Measurements from ENCODE around the gene RPP14.

RPP14 gene

GRCh38 chr3:58292866-58293265 is 13.2 kb upstream of the RPP14 start:
- no peak for DNase-seq

GRCh38 chr3:58293516-58293915 is 12.5 kb upstream of the RPP14 start:
- DNase-seq = no peak

- DNase-seq = no peak
Observed at GRCh38 chr3:58296269-58296668, 9.8 kb upstream of the RPP14 start.

GRCh38 chr3:58296843-58297242 is 9.2 kb upstream of the RPP14 start:
- DNase-seq = no peak

- no peak for DNase-seq
Observed at GRCh38 chr3:58298190-58298589, 7.9 kb upstream of the RPP14 start.

GRCh38 chr3:58299075-58299474 is 7.0 kb upstream of the RPP14 start:
- DNase-seq = no peak

GRCh38 chr3:58299839-58300516 is 6.1 kb upstream of the RPP14 start:
- DNase-seq = no peak

GRCh38 chr3:58307639-58308215 is 1.7 kb downstream of the RPP14 start:
- DNase-seq = no peak

- no peak for DNase-seq
Observed at GRCh38 chr3:58308728-58309127, 2.7 kb downstream of the RPP14 start.

- no peak for DNase-seq
Observed at GRCh38 chr3:58317811-58318210, 11.8 kb downstream of the RPP14 start.

- DNase-seq = no peak
Observed at GRCh38 chr3:58321791-58322190, 15.7 kb downstream of the RPP14 start.

GRCh38 chr3:58322793-58323192 is 16.7 kb downstream of the RPP14 start:
- DNase-seq = no peak

- no peak for DNase-seq
Observed at GRCh38 chr3:58323529-58324390, 17.7 kb downstream of the RPP14 start.

GRCh38 chr3:58324391-58325390 is 18.6 kb downstream of the RPP14 start:
- no peak for DNase-seq

- DNase-seq = no peak
Observed at GRCh38 chr3:58325525-58325992, 19.5 kb downstream of the RPP14 start.

GRCh38 chr3:58326267-58326900 is 20.3 kb downstream of the RPP14 start:
- no peak for DNase-seq

- no peak for DNase-seq
Observed at GRCh38 chr3:58329150-58329921, 23.3 kb downstream of the RPP14 start.

- DNase-seq = no peak
Observed at GRCh38 chr3:58329922-58330413, 23.9 kb downstream of the RPP14 start.

GRCh38 chr3:58331593-58332152 is 25.6 kb downstream of the RPP14 start:
- DNase-seq = no peak

GRCh38 chr3:58332575-58333188 is 26.6 kb downstream of the RPP14 start, which contains the start of gene PXK:
Gene PXK (plus strand): TSS chr3:58332892. CDS start chr3:58332989, 97 bp downstream.
- DNase-seq = peak; percentile 90

Measured in activated CD8-positive, alpha-beta memory T cell treated with anti-CD3 and anti-CD28 coated beads for 24 hours (primary cell).